SU-DHL-6 (cell line): Measurements from ENCODE around the gene CD33.

Source experiments
- H2AFZ ChIP-seq: fragments of 200-600 bp; sonication (generic); 2 replicates; pipeline ENCODE4 v1.6.1; 2014; ENCODE audit warnings: low read depth, mild to moderate bottlenecking, moderate library complexity, mixed read lengths, antibody characterized with exemption, low read length; ENCODE audit not compliant: severe bottlenecking
- H3F3A ChIP-seq: fragments of 200-600 bp; shearing (Covaris generic); 2 replicates; pipeline ENCODE4 v1.6.0; 2016; ENCODE audit warnings: antibody characterized with exemption, mild to moderate bottlenecking; ENCODE audit not compliant: insufficient read depth
- H3K27ac ChIP-seq: fragments of 200-600 bp; sonication (generic); 2 replicates; pipeline ENCODE4 v1.5.1; 2016; ENCODE audit warnings: low read depth, mild to moderate bottlenecking, low read length, moderate library complexity, mixed read lengths
- H3K27me3 ChIP-seq: fragments of 200-600 bp; sonication (generic), shearing (Covaris generic); 2 replicates; pipeline ENCODE4 v1.6.0; 2014; ENCODE audit warnings: mild to moderate bottlenecking, low read length
- H3K36me3 ChIP-seq: fragments of 200-600 bp; sonication (generic); 2 replicates; pipeline ENCODE4 v1.6.1; 2014; ENCODE audit warnings: mild to moderate bottlenecking, low read length, mixed read lengths
- H3K4me2 ChIP-seq: fragments of 300-600, 200-600 bp; shearing (Covaris generic), sonication (generic); 2 replicates; pipeline ENCODE4 v1.6.0; 2014; ENCODE audit warnings: low read length, low read depth, mild to moderate bottlenecking; ENCODE audit not compliant: poor library complexity, severe bottlenecking
- H3K4me3 ChIP-seq: fragments of 200-600 bp; sonication (generic); 2 replicates; pipeline ENCODE4 v1.5.1; 2014; ENCODE audit warnings: antibody characterized with exemption, low read length, mild to moderate bottlenecking, mixed read lengths; ENCODE audit not compliant: insufficient read depth, poor library complexity, severe bottlenecking
- H3K79me2 ChIP-seq: fragments of 200-600 bp; sonication (generic); 2 replicates; pipeline ENCODE4 v1.6.1; 2014; ENCODE audit warnings: mild to moderate bottlenecking, low read length, moderate library complexity; ENCODE audit not compliant: insufficient read depth
- H3K9ac ChIP-seq: fragments of 200-600 bp; sonication (generic); 2 replicates; pipeline ENCODE4 v1.7.0; 2014; ENCODE audit warnings: mild to moderate bottlenecking, low read length
- H3K9me2 ChIP-seq: fragments of 200-600 bp; sonication (generic); replicated peaks from 2 replicates; pipeline ENCODE4 v1.6.1; 2014; ENCODE audit warnings: low read length; ENCODE audit not compliant: insufficient read depth
- H3K9me3 ChIP-seq: fragments of 200-600 bp; sonication (generic); 2 replicates; pipeline ENCODE4 v1.6.1; 2014; ENCODE audit warnings: low read length, mixed read lengths; ENCODE audit not compliant: insufficient read depth
- H4K20me1 ChIP-seq: fragments of 200-600 bp; sonication (generic); 2 replicates; pipeline ENCODE4 v1.6.1; 2014; ENCODE audit warnings: low read depth, mild to moderate bottlenecking, antibody characterized with exemption, low read length, moderate library complexity, mixed read lengths
- CTCF ChIP-seq: fragments of 200-600 bp; sonication (generic); IDR thresholded peaks from one replicate; pipeline ENCODE4 v1.5.1; 2017; ENCODE audit warnings: antibody characterized with exemption, mild to moderate bottlenecking, low read length, moderate library complexity; ENCODE audit not compliant: insufficient read depth, poor library complexity, severe bottlenecking
- EZH2phosphoT487 ChIP-seq: fragments of 200-600 bp; sonication (generic), shearing (Covaris generic); conservative IDR thresholded peaks from 2 replicates; pipeline ENCODE4 v1.6.1; 2018; ENCODE audit warnings: mild to moderate bottlenecking, antibody characterized with exemption, low read length, moderate library complexity, mixed read lengths

The CD33 gene

GRCh38 chr19:51211833-51212232 lies 13.0 kb upstream of the CD33 start:
- Histone ChIP-seq H3K36me3 (no peaks in the 10 kb centered on the region), H4K20me1 (no peaks in the 10 kb centered on the region), H3K4me3 (no peak overlapping the region), H3K27ac (no peak overlapping the region), H3K27me3 (no peaks in the 10 kb centered on the region), H2AFZ (no peak overlapping the region), H3K4me2 (no peak overlapping the region), H3K9me2 (no peaks in the 10 kb centered on the region), H3K79me2 (no peaks in the 10 kb centered on the region), H3F3A (no peaks in the 10 kb centered on the region), H3K9ac (no peak overlapping the region), H3K9me3 (no peaks in the 10 kb centered on the region)
- no peak for TF ChIP-seq CTCF
- TF ChIP-seq EZH2phosphoT487 = no peak

- no peaks in the 10 kb centered on the region for H4K20me1 ChIP-seq
- no peak overlapping the region for H2AFZ ChIP-seq
- H3K4me3 ChIP-seq = no peak overlapping the region
- H3K9ac ChIP-seq = no peak overlapping the region
- no peaks in the 10 kb centered on the region for H3K9me2 ChIP-seq
- TF ChIP-seq EZH2phosphoT487 (no peak), CTCF (no peak)
- H3K36me3 ChIP-seq = no peaks in the 10 kb centered on the region
- no peak overlapping the region for H3K27ac ChIP-seq
- H3F3A ChIP-seq = no peaks in the 10 kb centered on the region
- no peaks in the 10 kb centered on the region for H3K27me3 ChIP-seq
- H3K79me2 ChIP-seq = no peaks in the 10 kb centered on the region
- no peak overlapping the region for H3K4me2 ChIP-seq
- no peaks in the 10 kb centered on the region for H3K9me3 ChIP-seq
These were observed 5.6 kb upstream of the CD33 start for GRCh38 chr19:51219307-51219706.

- Histone ChIP-seq H3K9ac (no peak overlapping the region), H3K9me3 (no peaks in the 10 kb centered on the region), H3K36me3 (no peaks in the 10 kb centered on the region), H3F3A (no peaks in the 10 kb centered on the region), H4K20me1 (no peaks in the 10 kb centered on the region), H3K4me3 (no peak overlapping the region), H3K27me3 (no peaks in the 10 kb centered on the region), H3K79me2 (no peaks in the 10 kb centered on the region), H2AFZ (no peak overlapping the region), H3K27ac (no peak overlapping the region), H3K9me2 (no peaks in the 10 kb centered on the region), H3K4me2 (no peak overlapping the region)
- no peak for TF ChIP-seq CTCF
- TF ChIP-seq EZH2phosphoT487 = no peak
These were observed 4.9 kb upstream of the CD33 start for GRCh38 chr19:51219971-51220370.

- H4K20me1 ChIP-seq = no peaks in the 10 kb centered on the region
- no peak overlapping the region for H3K4me2 ChIP-seq
- H3K9me2 ChIP-seq = no peaks in the 10 kb centered on the region
- no peak overlapping the region for H3K27ac ChIP-seq
- H3K36me3 ChIP-seq = no peaks in the 10 kb centered on the region
- no peaks in the 10 kb centered on the region for H3K9me3 ChIP-seq
- no peaks in the 10 kb centered on the region for H3K27me3 ChIP-seq
- H2AFZ ChIP-seq = no peak overlapping the region
- TF ChIP-seq EZH2phosphoT487 = no peak
- no peak for TF ChIP-seq CTCF
- no peaks in the 10 kb centered on the region for H3F3A ChIP-seq
- H3K9ac ChIP-seq = no peak overlapping the region
- H3K79me2 ChIP-seq = no peaks in the 10 kb centered on the region
- no peak overlapping the region for H3K4me3 ChIP-seq
These were observed 3.9 kb upstream of the CD33 start for GRCh38 chr19:51220996-51221395.
